KOPT-K1 (cell line): Measurements from ENCODE around the gene KCNRG.
"Not testable (repeated sequence)": the region's sequence is repeated elsewhere in the genome, so short reads cannot be mapped to it uniquely, and the experiment has no call there.

Experiments
- H3K27ac ChIP-seq: fragments of 200-600 bp; sonication (generic); 2 replicates; pipeline ENCODE4 v1.5.1; 2016; ENCODE audit warnings: antibody characterized with exemption, mild to moderate bottlenecking, low read depth, low read length; ENCODE audit not compliant: poor library complexity, severe bottlenecking
- H3K36me3 ChIP-seq: fragments of 200-600 bp; sonication (generic); 2 replicates; pipeline ENCODE4 v1.5.1; 2017; ENCODE audit warnings: antibody characterized with exemption, mild to moderate bottlenecking, low read length, moderate library complexity; ENCODE audit not compliant: insufficient read depth
- H3K9me3 ChIP-seq: fragments of 200-600 bp; sonication (generic); 2 replicates; pipeline ENCODE4 v1.5.1; 2017; ENCODE audit warnings: antibody characterized with exemption, low read length, mild to moderate bottlenecking; ENCODE audit not compliant: insufficient read depth, poor library complexity, severe bottlenecking

Gene KCNRG

DNA sequence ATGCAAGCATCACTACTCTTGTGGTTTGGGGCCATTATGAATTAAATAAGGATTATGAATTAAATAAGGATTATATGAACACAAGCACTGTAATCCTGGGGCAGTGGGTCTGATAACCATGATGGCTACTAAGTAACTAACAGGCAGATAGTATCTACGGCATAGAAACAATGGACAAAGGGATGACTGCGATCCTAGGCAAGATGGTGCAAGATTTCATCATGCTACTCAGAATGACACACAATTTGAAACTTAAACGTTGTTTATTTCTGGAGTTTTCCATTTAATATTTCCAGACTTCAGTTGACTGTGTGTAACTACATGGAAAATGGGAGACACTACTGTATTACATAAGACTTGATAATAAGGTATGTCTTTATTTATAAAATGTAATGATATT, 15.1 kb downstream of the KCNRG start:
- Histone ChIP-seq H3K9me3 (no peaks in the 10 kb centered on the region), H3K36me3 (peaks cover 41% of the 10 kb centered on the region), H3K27ac (no peak overlapping the region)

GRCh38 chr13:50033725-50034124, 18.5 kb downstream of the KCNRG start:
- H3K27ac ChIP-seq = no peak overlapping the region
- H3K36me3 ChIP-seq = peaks cover 25% of the 10 kb centered on the region
- no peaks in the 10 kb centered on the region for H3K9me3 ChIP-seq

DNA sequence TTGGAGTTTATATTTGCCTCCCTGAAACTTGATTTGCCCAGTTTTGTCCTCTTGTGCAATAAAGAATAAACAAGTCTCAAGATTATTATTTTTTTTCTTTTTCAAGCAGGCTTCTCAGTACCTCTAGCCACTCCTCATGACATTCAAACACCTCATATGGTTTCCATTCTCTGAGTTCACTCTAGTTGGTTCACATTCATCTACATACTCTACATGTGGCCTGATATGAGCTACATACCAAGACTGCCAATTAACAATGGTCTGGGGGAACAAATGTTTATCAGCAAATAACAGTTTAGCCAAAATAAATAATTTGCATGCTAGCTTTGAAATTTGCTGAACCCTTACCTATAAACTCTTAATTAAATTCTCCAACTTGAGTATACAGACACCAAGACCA, 22.5 kb downstream of the KCNRG start:
- Histone ChIP-seq H3K36me3 (peaks cover 60% of the 10 kb centered on the region), H3K27ac (no peak overlapping the region), H3K9me3 (no peaks in the 10 kb centered on the region)

GRCh38 chr13:50038266-50038665, 23.0 kb downstream of the KCNRG start:
- Histone ChIP-seq H3K9me3 (no peaks in the 10 kb centered on the region), H3K36me3 (peaks cover 65% of the 10 kb centered on the region), H3K27ac (no peak overlapping the region)

GRCh38 chr13:50052478-50052877, 37.2 kb downstream of the KCNRG start:
- H3K27ac ChIP-seq = no peak overlapping the region
- peaks cover 96% of the 10 kb centered on the region for H3K36me3 ChIP-seq

GRCh38 chr13:50053844-50054243, 38.6 kb downstream of the KCNRG start:
- Histone ChIP-seq H3K27ac (no peak overlapping the region), H3K36me3 (peaks cover 97% of the 10 kb centered on the region), H3K9me3 (no peaks in the 10 kb centered on the region)

More at GRCh38 chr13:50052478-50052877, 37.2 kb downstream of the KCNRG start:
- H3K9me3 ChIP-seq = no peaks in the 10 kb centered on the region

- Histone ChIP-seq H3K36me3 (peaks cover 99% of the 10 kb centered on the region), H3K9me3 (no peaks in the 10 kb centered on the region), H3K27ac (no peak overlapping the region)
Measured at GRCh38 chr13:50055454-50055853, 40.2 kb downstream of the KCNRG start.

GRCh38 chr13:50060718-50061117, 45.5 kb downstream of the KCNRG start:
- Histone ChIP-seq H3K27ac (no peak overlapping the region), H3K9me3 (no peaks in the 10 kb centered on the region), H3K36me3 (peaks cover 93% of the 10 kb centered on the region)

GRCh38 chr13:50062336-50062735, 47.1 kb downstream of the KCNRG start:
- peaks cover 93% of the 10 kb centered on the region for H3K36me3 ChIP-seq
- not testable (repeated sequence) for H3K9me3 ChIP-seq, H3K27ac ChIP-seq

GRCh38 chr13:50065712-50066111, 50.5 kb downstream of the KCNRG start:
- Histone ChIP-seq H3K36me3 (peaks cover 93% of the 10 kb centered on the region), H3K27ac (no peak overlapping the region), H3K9me3 (no peaks in the 10 kb centered on the region)

- H3K9me3 ChIP-seq = no peaks in the 10 kb centered on the region
- peaks cover 93% of the 10 kb centered on the region for H3K36me3 ChIP-seq
- no peak overlapping the region for H3K27ac ChIP-seq
Measured at GRCh38 chr13:50068508-50068907, 53.3 kb downstream of the KCNRG start.

DNA sequence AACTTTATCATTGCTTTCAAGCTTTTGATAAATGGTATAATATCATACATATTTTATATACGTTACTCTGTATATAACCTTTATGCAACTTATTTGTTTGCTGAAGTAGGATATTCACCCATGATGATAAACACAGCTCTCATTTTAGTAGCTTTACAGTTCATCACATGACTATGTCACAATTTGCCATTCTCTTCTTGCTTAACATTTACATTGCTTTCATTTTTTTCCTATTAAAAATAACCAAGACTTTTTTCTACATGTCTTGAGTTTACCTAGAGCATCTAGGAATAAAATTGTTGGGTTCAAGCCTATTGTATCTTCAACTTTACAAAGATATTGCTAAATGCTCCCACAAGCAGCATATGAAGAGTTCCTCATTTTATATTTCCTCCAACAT, 54.0 kb downstream of the KCNRG start:
- Histone ChIP-seq H3K36me3 (peaks cover 93% of the 10 kb centered on the region), H3K9me3 (no peaks in the 10 kb centered on the region), H3K27ac (no peak overlapping the region)

DNA sequence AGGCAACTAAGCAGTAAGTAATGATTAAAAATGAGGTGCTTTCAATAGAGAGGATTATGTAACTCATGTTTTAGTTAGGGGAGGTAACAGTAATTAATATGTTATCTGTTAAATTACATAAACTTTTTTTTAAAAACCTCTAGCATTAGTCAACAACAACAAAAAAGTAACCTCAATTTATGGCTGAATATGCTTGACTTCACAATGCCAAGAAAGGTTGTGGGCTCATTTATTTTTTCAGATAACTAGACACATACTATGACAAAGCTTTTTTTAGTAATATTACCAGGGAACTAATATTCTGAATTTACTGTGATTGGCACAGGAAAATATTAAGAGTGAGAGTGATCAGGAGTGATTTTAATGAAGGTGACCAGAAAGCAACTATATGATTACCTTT, 54.9 kb downstream of the KCNRG start:
- Histone ChIP-seq H3K36me3 (peaks cover 96% of the 10 kb centered on the region), H3K27ac (no peak overlapping the region)

More for the DNA sequence above, 54.9 kb downstream of the KCNRG start:
- H3K9me3 ChIP-seq = no peaks in the 10 kb centered on the region
